MM.1S (cell line): ENCODE data around the gene STXBP6.

Experiments used
- DNase-seq: peaks from one replicate; pipeline ENCODE4 v3.0.0-alpha.2; 2015
- H2AFZ ChIP-seq: fragments of 300-600 bp; sonication (generic); 2 replicates; pipeline ENCODE4 v1.6.0; 2016; ENCODE audit warnings: antibody characterized with exemption, low read length
- H3F3A ChIP-seq: fragments of 300-600 bp; sonication (generic); 2 replicates; pipeline ENCODE4 v1.6.1; 2016; ENCODE audit warnings: mild to moderate bottlenecking, antibody characterized with exemption, low read length, moderate library complexity, mixed read lengths; ENCODE audit not compliant: insufficient read depth
- H3K27ac ChIP-seq: fragments of 300-600 bp; sonication (generic); 2 replicates; pipeline ENCODE4 v1.5.1; 2016; ENCODE audit warnings: mild to moderate bottlenecking, low read length
- H3K27me3 ChIP-seq: fragments of 300-600 bp; sonication (generic); replicated peaks from 2 replicates; pipeline ENCODE4 v1.6.0; 2016; ENCODE audit warnings: low read length; ENCODE audit not compliant: insufficient read depth
- H3K36me3 ChIP-seq: fragments of 300-600 bp; sonication (generic); replicated peaks from 2 replicates; pipeline ENCODE4 v1.6.1; 2016; ENCODE audit warnings: mild to moderate bottlenecking, low read length, mixed read lengths; ENCODE audit not compliant: insufficient read depth
- H3K4me1 ChIP-seq: fragments of 300-600 bp; sonication (generic); 2 replicates; pipeline ENCODE4 v1.6.1; 2016; ENCODE audit warnings: low read length, mixed read lengths
- H3K4me2 ChIP-seq: fragments of 300-600 bp; sonication (generic); 2 replicates; pipeline ENCODE4 v1.6.0; 2016; ENCODE audit warnings: low read depth, low read length
- H3K4me3 ChIP-seq: fragments of 300-600 bp; sonication (generic); 2 replicates; pipeline ENCODE4 v1.5.1; 2016; ENCODE audit warnings: low read length, mixed read lengths
- H3K79me2 ChIP-seq: fragments of 300-600 bp; sonication (generic); 2 replicates; pipeline ENCODE4 v1.6.1; 2016; ENCODE audit warnings: mixed run types, low read length, mixed read lengths
- H3K9ac ChIP-seq: fragments of 300-600 bp; sonication (generic); 2 replicates; pipeline ENCODE4 v1.6.1; 2016; ENCODE audit warnings: low read length, mixed read lengths
- H3K9me2 ChIP-seq: fragments of 300-600 bp; sonication (generic); replicated peaks from 2 replicates; pipeline ENCODE4 v1.6.1; 2016; ENCODE audit warnings: mild to moderate bottlenecking, low read length, mixed read lengths; ENCODE audit not compliant: insufficient read depth
- H3K9me3 ChIP-seq: fragments of 300-600 bp; sonication (generic); replicated peaks from 2 replicates; pipeline ENCODE4 v1.6.1; 2016; ENCODE audit warnings: mild to moderate bottlenecking, low read length, mixed read lengths; ENCODE audit not compliant: insufficient read depth
- H4K20me1 ChIP-seq: fragments of 300-600 bp; sonication (generic); 2 replicates; pipeline ENCODE4 v1.6.1; 2016; ENCODE audit warnings: mild to moderate bottlenecking, low read length, moderate library complexity, mixed read lengths; ENCODE audit not compliant: insufficient read depth
- EZH2 ChIP-seq: fragments of 300-600 bp; sonication (generic); optimal IDR thresholded peaks from 2 replicates; pipeline ENCODE3; 2017; ENCODE audit warnings: low read depth, mild to moderate bottlenecking, antibody characterized with exemption, low read length, mixed read lengths
- EZH2phosphoT487 ChIP-seq: fragments of 300-600 bp; sonication (generic); IDR thresholded peaks from 2 replicates; pipeline ENCODE4 v1.6.1; 2018; ENCODE audit warnings: antibody characterized with exemption, low read length
- TF ChIP-seq, protein P1 (sequence below): fragments of 300-600 bp; sonication (generic); IDR thresholded peaks from 2 replicates; pipeline ENCODE4 v1.5.1; 2016; ENCODE audit warnings: antibody characterized with exemption, low read length, mixed read lengths

The STXBP6 gene

DNA sequence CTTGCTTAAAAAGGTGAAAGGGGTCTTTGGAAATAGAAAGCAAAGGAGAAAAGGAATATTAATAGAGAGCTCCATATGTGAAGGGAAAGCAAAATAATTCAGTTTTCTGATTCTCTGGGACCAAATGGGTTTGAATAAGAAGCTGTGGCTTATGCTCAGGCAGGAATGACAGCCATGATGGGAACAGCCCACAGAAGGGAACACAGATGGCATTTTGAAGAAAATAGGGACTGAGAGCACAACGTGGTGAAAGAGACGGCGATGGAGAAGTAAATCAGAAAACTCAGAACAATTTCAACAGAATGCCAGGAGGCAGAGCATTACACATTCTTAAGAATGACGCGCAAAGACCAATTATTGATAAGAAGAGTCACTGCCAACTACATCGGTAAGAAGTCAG lies 102.8 kb downstream of the STXBP6 start:
- Histone ChIP-seq H3F3A (peaks cover 15% of the 10 kb centered on the region), H3K9ac (no peak overlapping the region), H3K4me1 (peaks cover 18% of the 10 kb centered on the region), H3K9me2 (no peaks in the 10 kb centered on the region), H4K20me1 (no peaks in the 10 kb centered on the region), H3K79me2 (no peaks in the 10 kb centered on the region), H3K36me3 (no peaks in the 10 kb centered on the region), H2AFZ (no peak overlapping the region), H3K4me3 (no peak overlapping the region), H3K9me3 (no peaks in the 10 kb centered on the region), H3K27me3 (no peaks in the 10 kb centered on the region), H3K4me2 (no peak overlapping the region), H3K27ac (no peak overlapping the region)
- TF ChIP-seq EZH2phosphoT487 (no peak), EZH2 (no peak)
- TF ChIP-seq, protein P1, sequence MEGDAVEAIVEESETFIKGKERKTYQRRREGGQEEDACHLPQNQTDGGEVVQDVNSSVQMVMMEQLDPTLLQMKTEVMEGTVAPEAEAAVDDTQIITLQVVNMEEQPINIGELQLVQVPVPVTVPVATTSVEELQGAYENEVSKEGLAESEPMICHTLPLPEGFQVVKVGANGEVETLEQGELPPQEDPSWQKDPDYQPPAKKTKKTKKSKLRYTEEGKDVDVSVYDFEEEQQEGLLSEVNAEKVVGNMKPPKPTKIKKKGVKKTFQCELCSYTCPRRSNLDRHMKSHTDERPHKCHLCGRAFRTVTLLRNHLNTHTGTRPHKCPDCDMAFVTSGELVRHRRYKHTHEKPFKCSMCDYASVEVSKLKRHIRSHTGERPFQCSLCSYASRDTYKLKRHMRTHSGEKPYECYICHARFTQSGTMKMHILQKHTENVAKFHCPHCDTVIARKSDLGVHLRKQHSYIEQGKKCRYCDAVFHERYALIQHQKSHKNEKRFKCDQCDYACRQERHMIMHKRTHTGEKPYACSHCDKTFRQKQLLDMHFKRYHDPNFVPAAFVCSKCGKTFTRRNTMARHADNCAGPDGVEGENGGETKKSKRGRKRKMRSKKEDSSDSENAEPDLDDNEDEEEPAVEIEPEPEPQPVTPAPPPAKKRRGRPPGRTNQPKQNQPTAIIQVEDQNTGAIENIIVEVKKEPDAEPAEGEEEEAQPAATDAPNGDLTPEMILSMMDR = no peak
- DNase-seq = no peak

DNA sequence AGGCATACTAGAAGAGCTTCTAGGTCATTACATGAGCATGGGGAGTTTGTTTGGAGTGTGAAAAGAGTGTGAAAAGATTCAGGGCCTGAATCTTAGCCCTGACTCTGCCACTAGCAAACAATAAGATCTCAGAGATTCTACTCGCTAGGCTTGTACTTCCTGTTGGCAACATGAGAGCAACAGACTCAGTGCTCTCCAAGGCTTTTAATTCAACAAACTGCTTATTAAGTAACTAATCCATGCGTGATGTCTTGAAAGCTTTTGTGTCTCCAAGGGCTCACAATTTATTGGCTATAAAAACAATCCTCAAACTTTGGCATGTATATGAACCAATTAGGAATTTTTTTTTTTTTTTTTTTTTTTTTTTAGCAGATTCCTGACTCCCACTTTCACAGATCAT lies 105.1 kb downstream of the STXBP6 start:
- H2AFZ ChIP-seq = no peak overlapping the region
- H3K9me3 ChIP-seq = no peaks in the 10 kb centered on the region
- no peaks in the 10 kb centered on the region for H3K79me2 ChIP-seq
- no peaks in the 10 kb centered on the region for H3K27me3 ChIP-seq
- peaks cover 26% of the 10 kb centered on the region for H3F3A ChIP-seq
- H3K4me3 ChIP-seq = no peak overlapping the region
- no peak for DNase-seq
- H4K20me1 ChIP-seq = no peaks in the 10 kb centered on the region
- TF ChIP-seq EZH2phosphoT487 (no peak), EZH2 (no peak)
- TF ChIP-seq, protein P1 = no peak
- no peaks in the 10 kb centered on the region for H3K9me2 ChIP-seq
- H3K9ac ChIP-seq = no peak overlapping the region
- no peak overlapping the region for H3K27ac ChIP-seq
- H3K4me1 ChIP-seq = peaks cover 30% of the 10 kb centered on the region
- no peak overlapping the region for H3K4me2 ChIP-seq
- no peaks in the 10 kb centered on the region for H3K36me3 ChIP-seq

DNA sequence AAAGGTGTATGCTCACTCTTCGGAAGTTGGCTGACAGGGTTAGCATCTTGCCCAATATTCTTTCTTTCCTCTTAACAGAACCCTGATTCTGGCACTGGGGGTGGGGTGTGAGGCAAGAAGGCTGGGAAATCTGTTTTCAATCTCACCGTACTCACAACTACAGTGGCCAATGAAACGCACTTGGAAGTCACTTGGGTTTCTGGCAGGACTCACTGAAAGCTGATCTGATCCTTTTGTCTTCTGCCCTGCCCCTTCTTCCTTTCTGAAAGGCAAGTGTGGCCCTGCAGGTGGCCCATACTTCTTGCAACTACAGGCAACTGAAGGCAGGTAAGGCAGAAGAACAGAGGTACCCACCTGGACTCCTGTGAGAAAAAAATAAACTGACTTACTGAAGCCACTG lies 106.9 kb downstream of the STXBP6 start:
- Histone ChIP-seq H3K27me3 (no peaks in the 10 kb centered on the region), H2AFZ (no peak overlapping the region), H3K4me1 (peaks cover 30% of the 10 kb centered on the region), H3K9ac (no peak overlapping the region), H4K20me1 (no peaks in the 10 kb centered on the region), H3K9me2 (no peaks in the 10 kb centered on the region), H3K4me3 (no peak overlapping the region), H3F3A (peaks cover 26% of the 10 kb centered on the region), H3K9me3 (no peaks in the 10 kb centered on the region), H3K79me2 (no peaks in the 10 kb centered on the region), H3K27ac (peak overlapping the region; percentile 52; the same call in 1 of the 2 replicates), H3K36me3 (no peaks in the 10 kb centered on the region), H3K4me2 (peak overlapping the region; percentile 45; the same call in 1 of the 2 replicates)
- TF ChIP-seq EZH2phosphoT487 (no peak), EZH2 (no peak)
- TF ChIP-seq, protein P1 = no peak
- peak; percentile 72 for DNase-seq
